Neural crest cell (in vitro differentiated cells): ENCODE results near the gene TCERG1L. TPM values are rescaled to one million over a fixed set of nuclear protein-coding genes. Genes with fewer than 3 reads are reported as not detected.

Experiments used
- DNase-seq: peaks from one replicate; pipeline ENCODE4 v3.0.0; 2021; ENCODE audit warnings: low read depth, mixed read lengths, low spot score
- H3K27ac Mint-ChIP-seq: one replicate; pipeline ENCODE4 v1.8.0; 2021; ENCODE audit warnings: mild to moderate bottlenecking, mixed read lengths; ENCODE audit not compliant: unreplicated experiment
- H3K27me3 Mint-ChIP-seq: 2 replicates; pipeline ENCODE4 v1.8.0; 2021; ENCODE audit warnings: low read depth, mild to moderate bottlenecking, mixed read lengths
- H3K36me3 Mint-ChIP-seq: 2 replicates; pipeline ENCODE4 v1.8.0; 2021; ENCODE audit warnings: low read depth, mild to moderate bottlenecking, mixed read lengths
- H3K4me1 Mint-ChIP-seq: 2 replicates; pipeline ENCODE4 v1.8.0; 2021; ENCODE audit warnings: mixed read lengths
- H3K4me3 Mint-ChIP-seq: one replicate; pipeline ENCODE4 v1.8.0; 2021; ENCODE audit warnings: mild to moderate bottlenecking, mixed read lengths
- H3K9me3 Mint-ChIP-seq: 2 replicates; pipeline ENCODE4 v1.8.0; 2021; ENCODE audit warnings: mixed read lengths
- total RNA-seq: library from RNA; stranded (reverse); gene quantifications from 2 replicates; pipeline ENCODE4 v1.2.1, GENCODE V29; 2021
- TF ChIP-seq, protein P1 (sequence below): fragments of 200-600 bp; sonication (generic); conservative IDR thresholded peaks from 2 replicates; pipeline ENCODE4 v1.5.0; 2021; ENCODE audit warnings: antibody characterized with exemption, mild to moderate bottlenecking

TCERG1L gene
- total RNA-seq, 1 donor from 2014 or later: 0.96 TPM

DNA sequence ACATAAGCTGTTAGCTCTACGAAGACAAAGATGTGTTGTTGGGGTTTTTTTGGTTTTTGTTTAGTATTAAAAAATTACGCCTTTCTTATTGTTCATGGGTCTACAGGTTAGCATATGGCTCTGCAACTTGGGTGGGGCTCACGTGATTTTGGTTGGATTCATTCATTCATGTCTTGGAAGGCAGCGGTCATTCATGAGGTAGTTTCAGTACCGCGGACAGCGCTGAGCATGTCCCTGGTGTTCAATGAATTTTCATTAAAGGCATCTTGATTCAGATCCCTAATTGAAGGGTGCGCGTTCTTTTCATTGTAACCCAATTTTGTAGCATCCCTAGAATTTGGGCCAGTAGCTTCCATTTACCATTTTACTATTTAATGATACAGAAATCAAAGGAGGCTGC, 42.9 kb upstream of the TCERG1L start:
- no peak overlapping the region for H3K4me3 Mint-ChIP-seq
- peaks cover 42% of the 10 kb centered on the region for H3K27me3 Mint-ChIP-seq
- TF ChIP-seq, protein P1, sequence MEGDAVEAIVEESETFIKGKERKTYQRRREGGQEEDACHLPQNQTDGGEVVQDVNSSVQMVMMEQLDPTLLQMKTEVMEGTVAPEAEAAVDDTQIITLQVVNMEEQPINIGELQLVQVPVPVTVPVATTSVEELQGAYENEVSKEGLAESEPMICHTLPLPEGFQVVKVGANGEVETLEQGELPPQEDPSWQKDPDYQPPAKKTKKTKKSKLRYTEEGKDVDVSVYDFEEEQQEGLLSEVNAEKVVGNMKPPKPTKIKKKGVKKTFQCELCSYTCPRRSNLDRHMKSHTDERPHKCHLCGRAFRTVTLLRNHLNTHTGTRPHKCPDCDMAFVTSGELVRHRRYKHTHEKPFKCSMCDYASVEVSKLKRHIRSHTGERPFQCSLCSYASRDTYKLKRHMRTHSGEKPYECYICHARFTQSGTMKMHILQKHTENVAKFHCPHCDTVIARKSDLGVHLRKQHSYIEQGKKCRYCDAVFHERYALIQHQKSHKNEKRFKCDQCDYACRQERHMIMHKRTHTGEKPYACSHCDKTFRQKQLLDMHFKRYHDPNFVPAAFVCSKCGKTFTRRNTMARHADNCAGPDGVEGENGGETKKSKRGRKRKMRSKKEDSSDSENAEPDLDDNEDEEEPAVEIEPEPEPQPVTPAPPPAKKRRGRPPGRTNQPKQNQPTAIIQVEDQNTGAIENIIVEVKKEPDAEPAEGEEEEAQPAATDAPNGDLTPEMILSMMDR: no peak
- H3K9me3 Mint-ChIP-seq: no peaks in the 10 kb centered on the region
- DNase-seq: peak; percentile 49
- no peak overlapping the region for H3K27ac Mint-ChIP-seq
- no peaks in the 10 kb centered on the region for H3K36me3 Mint-ChIP-seq
- peaks cover 10% of the 10 kb centered on the region for H3K4me1 Mint-ChIP-seq

DNA sequence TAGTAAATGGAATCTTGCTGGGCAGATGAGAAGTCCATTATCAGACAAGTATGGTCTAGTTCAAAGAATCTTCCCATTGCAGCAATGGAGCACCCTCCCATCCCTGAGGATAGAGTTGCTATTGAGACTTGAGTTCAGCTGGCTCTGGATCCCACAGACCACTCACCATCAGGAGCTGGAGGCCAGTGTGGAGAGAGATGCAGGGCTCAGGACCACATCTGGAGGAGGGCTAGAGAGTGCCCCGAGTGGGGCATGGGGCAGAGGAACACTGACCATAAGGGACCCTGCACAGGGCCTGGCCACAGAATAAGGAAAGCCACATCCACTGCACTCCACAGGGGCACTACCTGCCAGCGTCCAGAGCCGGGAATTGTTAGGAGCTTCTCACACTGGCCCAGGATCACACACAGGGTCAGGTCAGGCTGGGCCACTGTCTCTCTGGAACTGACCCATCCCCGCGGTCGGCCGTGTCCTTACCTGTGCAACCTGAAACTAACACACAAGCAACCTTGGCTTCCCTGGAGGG, 41.3 kb upstream of the TCERG1L start:
- Mint-ChIP-seq H3K36me3 (no peaks in the 10 kb centered on the region), H3K27ac (no peak overlapping the region), H3K4me1 (peaks cover 10% of the 10 kb centered on the region), H3K27me3 (peaks cover 42% of the 10 kb centered on the region), H3K4me3 (no peak overlapping the region), H3K9me3 (no peaks in the 10 kb centered on the region)
- no peak for DNase-seq
- TF ChIP-seq, protein P1: no peak

DNA sequence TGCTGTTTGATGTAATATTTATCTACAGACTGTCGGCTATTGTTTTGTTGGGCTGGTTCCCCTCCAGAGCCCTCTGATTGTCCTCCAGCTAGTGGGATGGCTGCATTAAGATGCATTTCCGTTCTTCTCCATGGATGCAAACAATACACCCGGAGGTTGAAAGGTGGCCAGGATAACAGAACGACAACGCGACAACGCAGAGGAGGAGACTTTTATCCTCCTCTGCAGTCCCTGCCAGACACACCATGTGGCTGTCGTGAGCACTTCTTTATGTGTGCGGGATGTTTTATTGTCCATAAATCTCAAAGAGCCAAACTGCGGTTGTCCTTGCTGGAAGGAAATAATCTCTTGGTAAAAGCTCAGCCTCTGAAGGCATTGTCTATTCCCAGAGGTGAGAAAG, 39.1 kb upstream of the TCERG1L start:
- Mint-ChIP-seq H3K27me3 (peaks cover 57% of the 10 kb centered on the region), H3K9me3 (no peaks in the 10 kb centered on the region), H3K4me1 (peaks cover 10% of the 10 kb centered on the region), H3K4me3 (no peak overlapping the region), H3K36me3 (no peaks in the 10 kb centered on the region), H3K27ac (no peak overlapping the region)
- DNase-seq: no peak
- TF ChIP-seq, protein P1: no peak

DNA sequence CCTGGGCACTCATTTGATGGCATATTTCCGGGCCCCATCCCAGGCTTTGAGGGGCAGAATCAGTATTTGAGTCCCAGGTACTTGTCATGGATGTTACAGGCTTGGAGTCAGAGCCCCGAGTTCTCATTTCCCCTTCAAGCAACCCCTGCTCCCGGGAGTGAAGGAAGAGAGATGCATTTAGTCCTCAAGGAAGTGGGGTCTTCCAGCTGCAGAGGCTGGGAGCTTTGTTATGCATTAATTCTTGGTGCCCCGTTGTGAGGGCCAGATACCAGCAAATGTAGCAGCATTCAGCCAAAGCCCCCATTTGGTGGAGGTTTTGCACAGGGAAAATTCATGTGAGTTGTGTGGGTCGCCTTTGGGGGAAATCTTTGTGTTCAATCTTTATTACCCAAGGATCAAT, 38.7 kb upstream of the TCERG1L start:
- no peak overlapping the region for H3K27ac Mint-ChIP-seq
- TF ChIP-seq, protein P1: no peak
- no peak overlapping the region for H3K4me3 Mint-ChIP-seq
- no peaks in the 10 kb centered on the region for H3K36me3 Mint-ChIP-seq
- peaks cover 10% of the 10 kb centered on the region for H3K4me1 Mint-ChIP-seq
- no peaks in the 10 kb centered on the region for H3K9me3 Mint-ChIP-seq
- peaks cover 57% of the 10 kb centered on the region for H3K27me3 Mint-ChIP-seq
- DNase-seq: no peak

DNA sequence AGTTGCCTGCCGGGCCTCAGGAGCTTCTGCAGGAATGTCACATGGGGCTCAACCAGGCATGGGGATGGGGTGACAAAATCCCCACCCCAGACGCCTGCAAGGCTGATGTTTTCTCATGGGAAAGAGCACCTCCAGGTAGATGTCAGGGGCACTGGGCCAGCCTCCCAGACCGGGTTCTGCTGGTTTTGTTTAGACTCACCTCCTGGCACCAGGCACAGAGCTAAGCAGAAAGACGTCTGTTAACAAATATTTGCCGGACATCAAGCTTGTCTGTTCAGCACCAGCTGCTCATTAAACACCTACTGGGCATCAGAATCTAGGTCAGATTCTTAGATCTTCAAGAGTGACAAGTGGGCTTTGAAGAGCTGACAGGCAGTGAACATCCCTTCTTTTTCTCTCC, 34.9 kb upstream of the TCERG1L start:
- Mint-ChIP-seq H3K4me1 (peaks cover 10% of the 10 kb centered on the region), H3K4me3 (no peak overlapping the region), H3K9me3 (no peaks in the 10 kb centered on the region), H3K27ac (no peak overlapping the region), H3K27me3 (peaks cover 56% of the 10 kb centered on the region), H3K36me3 (no peaks in the 10 kb centered on the region)
- TF ChIP-seq, protein P1: no peak
- no peak for DNase-seq

DNA sequence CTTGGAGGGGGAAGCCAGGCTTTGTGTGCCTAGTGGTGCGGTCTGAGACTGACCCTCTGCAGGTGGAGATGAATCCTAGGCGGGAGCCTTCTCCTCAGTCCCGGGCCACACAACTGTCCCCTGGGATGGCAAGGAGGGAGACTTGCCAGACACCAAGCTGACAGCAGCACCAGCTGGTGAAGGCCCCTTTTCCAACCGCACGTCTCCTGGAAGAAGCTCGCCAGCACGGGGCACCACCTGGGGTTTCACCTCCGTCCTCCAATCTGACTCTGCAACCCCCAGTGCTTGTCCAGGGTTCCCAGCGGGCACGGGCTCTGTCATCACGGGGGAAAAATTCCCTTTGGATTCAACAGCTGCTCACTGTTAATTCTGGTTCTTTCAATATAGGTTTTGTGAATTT, 34.2 kb upstream of the TCERG1L start:
- TF ChIP-seq, protein P1: no peak
- Mint-ChIP-seq H3K27me3 (peaks cover 50% of the 10 kb centered on the region), H3K4me3 (no peak overlapping the region), H3K9me3 (no peaks in the 10 kb centered on the region), H3K36me3 (no peaks in the 10 kb centered on the region), H3K4me1 (peaks cover 7% of the 10 kb centered on the region), H3K27ac (no peak overlapping the region)
- DNase-seq: no peak
